ENCODE data around the gene NAT14.
"Not testable (repeated sequence)": the region's sequence is repeated elsewhere in the genome, so short reads cannot be mapped to it uniquely, and the experiment has no call there.

The NAT14 gene

DNA sequence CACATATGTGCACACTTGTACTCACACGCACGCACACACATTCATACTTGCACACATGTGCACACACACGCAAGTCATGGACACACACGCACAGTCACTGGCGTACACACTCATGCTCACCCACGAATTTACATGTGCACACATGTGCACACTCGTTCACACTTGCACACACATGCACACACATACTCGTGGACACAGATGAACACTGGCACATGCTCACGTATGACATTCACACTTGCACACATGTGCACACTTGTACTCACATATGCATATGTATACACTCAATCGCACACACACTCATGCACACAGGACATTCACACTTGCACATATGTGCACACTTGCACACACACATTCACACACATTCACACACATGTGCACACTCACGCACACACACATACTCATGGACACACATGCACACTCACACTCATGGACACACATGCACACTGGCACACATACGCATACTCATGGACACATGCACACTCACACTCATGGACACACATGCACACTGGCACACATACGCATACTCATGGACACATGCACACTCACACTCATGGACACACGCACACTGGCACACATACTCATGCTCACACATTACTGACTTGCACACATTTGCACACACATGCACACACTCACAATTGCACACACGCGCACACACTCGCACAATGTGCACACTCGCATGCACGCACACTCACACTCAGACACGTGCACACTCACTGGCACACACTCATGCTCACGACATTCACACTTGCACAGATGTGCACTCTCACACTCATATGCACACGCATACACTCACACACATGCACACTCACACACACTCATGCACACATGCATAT lies 42.4 kb downstream of the NAT14 start:
- no peak for DNase-seq
- no peak overlapping the region for H3K4me2 ChIP-seq (ENCODE audit: low read length)
- H3K4ac ChIP-seq (ENCODE audit: low read depth, low read length), result no peak overlapping the region
- H3K79me1 ChIP-seq (ENCODE audit: low read length), result no peaks in the 10 kb centered on the region
- no peak overlapping the region for H3K4me3 ChIP-seq (ENCODE audit: low read length)
- H3K79me2 ChIP-seq (ENCODE audit: control insufficient read depth, insufficient read depth, low read length), result no peaks in the 10 kb centered on the region
- H2BK15ac ChIP-seq (replicated peaks; ENCODE audit: low read depth), result no peak overlapping the region
- no peak overlapping the region for H2AK5ac ChIP-seq (ENCODE audit: low read length)
- no CpG with 5 or more reads among the region's 22 CpGs for WGBS (ENCODE audit: extremely low coverage, insufficient coverage, low lambda C conversion rate)
- H3K18ac ChIP-seq (ENCODE audit: low read length), result no peak overlapping the region
- no peak overlapping the region for H3K23ac ChIP-seq (ENCODE audit: low read length)
- H2BK5ac ChIP-seq (ENCODE audit: low read length), result no peak overlapping the region
- no peak overlapping the region for H3K9ac ChIP-seq (ENCODE audit: low read length)
- H4K8ac ChIP-seq (ENCODE audit: low read depth, low read length), result no peak overlapping the region
- H3K56ac ChIP-seq (ENCODE audit: low read length), result no peak overlapping the region
- no peak overlapping the region for H2BK120ac ChIP-seq (ENCODE audit: low read depth, low read length)
- H3K4me1 ChIP-seq (ENCODE audit: control insufficient read depth, low read depth, low read length), result peaks cover 5% of the 10 kb centered on the region
- H3K36me3 ChIP-seq (ENCODE audit: control insufficient read depth, insufficient read depth, low read length), result no peaks in the 10 kb centered on the region
- H3K27ac ChIP-seq (ENCODE audit: low read depth, low read length), result no peak overlapping the region
- H3K27me3 ChIP-seq (ENCODE audit: insufficient read depth, low read length, poor library complexity), result no peaks in the 10 kb centered on the region
- no peak overlapping the region for H4K5ac ChIP-seq (ENCODE audit: low read length)

DNA sequence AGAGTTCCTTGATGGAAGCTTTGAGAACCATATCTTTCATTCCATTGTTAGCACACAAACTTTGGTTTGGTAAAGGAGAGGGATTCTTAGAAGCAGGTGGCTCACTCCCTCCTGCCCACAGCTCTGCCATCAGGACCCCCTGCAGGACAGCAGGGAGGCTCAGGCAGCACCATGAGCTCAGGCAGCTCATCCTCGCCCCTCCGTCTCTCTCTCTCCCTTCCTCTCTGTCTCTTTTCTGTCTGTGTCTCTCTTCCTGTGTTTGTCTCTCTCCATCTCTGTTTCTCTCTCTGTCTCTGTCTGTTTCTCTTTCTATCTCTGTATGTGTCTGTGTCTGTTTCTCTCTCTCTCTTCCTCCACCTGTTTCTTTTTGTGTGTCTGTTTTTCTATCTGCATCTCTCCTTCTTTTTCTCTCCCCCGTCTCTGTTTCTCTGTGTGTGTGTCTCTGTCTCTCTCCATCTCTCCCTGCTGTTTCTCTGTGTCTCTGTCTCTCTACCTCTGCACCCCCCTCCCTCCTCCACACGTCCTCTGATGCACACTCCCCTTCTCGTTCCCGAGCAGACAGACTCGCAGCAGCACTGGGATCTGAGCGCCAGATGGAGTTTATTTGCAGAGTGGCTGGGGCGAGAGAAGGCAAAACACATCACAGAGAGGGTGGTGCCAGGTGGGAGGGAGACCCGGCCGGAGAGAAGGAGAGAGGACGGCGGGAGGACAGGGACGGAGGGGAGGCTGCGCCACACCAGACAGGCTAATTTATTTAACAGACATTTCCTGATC lies 43.2 kb downstream of the NAT14 start:
- peaks cover 5% of the 10 kb centered on the region for H3K4me1 ChIP-seq (ENCODE audit: control insufficient read depth, low read depth, low read length)
- no peak overlapping the region for H3K9ac ChIP-seq (ENCODE audit: low read length)
- no peaks in the 10 kb centered on the region for H3K27me3 ChIP-seq (ENCODE audit: insufficient read depth, low read length, poor library complexity)
- no peak overlapping the region for H2BK120ac ChIP-seq (ENCODE audit: low read depth, low read length)
- H3K56ac ChIP-seq (ENCODE audit: low read length), result no peak overlapping the region
- no peaks in the 10 kb centered on the region for H3K79me1 ChIP-seq (ENCODE audit: low read length)
- no peak overlapping the region for H4K8ac ChIP-seq (ENCODE audit: low read depth, low read length)
- no peak overlapping the region for H4K5ac ChIP-seq (ENCODE audit: low read length)
- H3K27ac ChIP-seq (ENCODE audit: low read depth, low read length), result no peak overlapping the region
- H2AK5ac ChIP-seq (ENCODE audit: low read length), result no peak overlapping the region
- H3K79me2 ChIP-seq (ENCODE audit: control insufficient read depth, insufficient read depth, low read length), result no peaks in the 10 kb centered on the region
- WGBS (ENCODE audit: extremely low coverage, insufficient coverage, low lambda C conversion rate), result no CpG with 5 or more reads among the region's 15 CpGs
- no peak overlapping the region for H2BK5ac ChIP-seq (ENCODE audit: low read length)
- no peak overlapping the region for H2BK15ac ChIP-seq (replicated peaks; ENCODE audit: low read depth)
- H3K4me3 ChIP-seq (ENCODE audit: low read length), result no peak overlapping the region
- no peak overlapping the region for H3K23ac ChIP-seq (ENCODE audit: low read length)
- H3K4ac ChIP-seq (ENCODE audit: low read depth, low read length), result no peak overlapping the region
- H3K4me2 ChIP-seq (ENCODE audit: low read length), result no peak overlapping the region
- DNase-seq, result peak; percentile 28
- H3K36me3 ChIP-seq (ENCODE audit: control insufficient read depth, insufficient read depth, low read length), result no peaks in the 10 kb centered on the region
- no peak overlapping the region for H3K18ac ChIP-seq (ENCODE audit: low read length)

DNA sequence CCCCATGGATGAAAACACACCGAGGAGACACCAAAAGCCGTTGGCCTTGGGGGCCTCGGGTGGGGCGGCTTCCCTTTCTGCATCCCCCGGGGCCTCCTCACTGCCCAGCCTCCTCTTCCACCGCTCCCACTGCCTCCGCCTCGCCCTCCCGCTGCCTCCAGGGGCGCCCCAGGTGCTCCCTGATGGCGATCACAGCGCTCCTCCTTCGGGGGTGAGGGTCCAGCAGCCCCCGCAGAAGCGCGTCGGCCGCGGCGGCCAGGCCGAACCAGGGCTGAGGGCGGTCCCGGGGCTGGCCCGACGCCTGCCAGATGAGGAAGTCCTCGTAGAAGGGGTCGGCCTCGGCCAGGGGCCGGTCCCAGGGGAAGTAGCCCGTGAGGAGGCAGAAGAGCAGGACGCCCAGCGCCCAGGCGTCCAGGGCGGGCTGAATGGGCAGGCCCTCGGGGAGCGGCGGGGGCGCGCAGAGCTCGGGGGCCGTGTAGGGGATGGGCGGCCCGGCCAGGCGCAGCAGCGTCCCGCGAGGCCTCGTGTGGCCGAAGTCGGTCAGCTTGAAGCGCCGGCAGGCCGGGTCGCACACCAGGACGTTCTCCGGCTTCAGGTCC lies 44.7 kb downstream of the NAT14 start:
- Histone ChIP-seq H3K79me2 (ENCODE audit: control insufficient read depth, insufficient read depth, low read length) (no peaks in the 10 kb centered on the region), H3K9ac (ENCODE audit: low read length) (no peak overlapping the region), H3K27ac (ENCODE audit: low read depth, low read length) (no peak overlapping the region), H2BK15ac (replicated peaks; ENCODE audit: low read depth) (no peak overlapping the region), H3K4me1 (ENCODE audit: control insufficient read depth, low read depth, low read length) (peaks cover 5% of the 10 kb centered on the region), H2BK5ac (ENCODE audit: low read length) (no peak overlapping the region), H3K23ac (ENCODE audit: low read length) (no peak overlapping the region), H2AK5ac (ENCODE audit: low read length) (no peak overlapping the region), H3K4ac (ENCODE audit: low read depth, low read length) (no peak overlapping the region), H3K36me3 (ENCODE audit: control insufficient read depth, insufficient read depth, low read length) (no peaks in the 10 kb centered on the region), H2BK120ac (ENCODE audit: low read depth, low read length) (no peak overlapping the region), H3K4me3 (ENCODE audit: low read length) (no peak overlapping the region), H3K4me2 (ENCODE audit: low read length) (no peak overlapping the region), H3K27me3 (ENCODE audit: insufficient read depth, low read length, poor library complexity) (no peaks in the 10 kb centered on the region), H4K8ac (ENCODE audit: low read depth, low read length) (no peak overlapping the region), H4K5ac (ENCODE audit: low read length) (no peak overlapping the region), H3K18ac (ENCODE audit: low read length) (no peak overlapping the region), H3K56ac (ENCODE audit: low read length) (no peak overlapping the region), H3K79me1 (ENCODE audit: low read length) (no peaks in the 10 kb centered on the region)
- DNase-seq, result no peak
- no CpG with 5 or more reads among the region's 56 CpGs for WGBS (ENCODE audit: extremely low coverage, insufficient coverage, low lambda C conversion rate)

DNA sequence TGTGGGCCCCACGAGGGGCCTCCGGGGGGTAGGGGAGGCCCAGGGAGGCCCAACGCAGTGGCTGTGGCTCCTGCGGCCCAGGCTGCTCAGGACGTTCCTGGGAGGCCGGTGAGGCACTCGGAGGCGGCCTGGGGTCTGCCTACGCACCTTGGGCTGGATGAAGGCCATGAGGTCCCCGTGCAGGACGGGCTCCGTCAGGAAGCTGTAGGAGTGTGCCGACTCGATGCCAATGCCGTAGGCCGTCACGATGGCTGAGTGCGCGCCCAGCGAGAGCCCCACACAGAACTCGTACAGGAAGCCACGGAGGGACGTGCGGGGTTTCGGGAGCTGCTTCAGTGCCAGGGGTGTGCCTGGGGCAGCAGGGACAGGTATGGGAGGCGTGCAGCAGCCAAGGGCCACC lies 46.0 kb downstream of the NAT14 start:
- no CpG with 5 or more reads among the region's 26 CpGs for WGBS (ENCODE audit: extremely low coverage, insufficient coverage, low lambda C conversion rate)
- no peak overlapping the region for H4K5ac ChIP-seq (ENCODE audit: low read length)
- H3K18ac ChIP-seq (ENCODE audit: low read length), result no peak overlapping the region
- no peak overlapping the region for H4K8ac ChIP-seq (ENCODE audit: low read depth, low read length)
- no peaks in the 10 kb centered on the region for H3K36me3 ChIP-seq (ENCODE audit: control insufficient read depth, insufficient read depth, low read length)
- no peak overlapping the region for H3K56ac ChIP-seq (ENCODE audit: low read length)
- no peaks in the 10 kb centered on the region for H3K79me2 ChIP-seq (ENCODE audit: control insufficient read depth, insufficient read depth, low read length)
- no peaks in the 10 kb centered on the region for H3K79me1 ChIP-seq (ENCODE audit: low read length)
- H2AK5ac ChIP-seq (ENCODE audit: low read length), result no peak overlapping the region
- no peak overlapping the region for H3K23ac ChIP-seq (ENCODE audit: low read length)
- H2BK15ac ChIP-seq (replicated peaks; ENCODE audit: low read depth), result no peak overlapping the region
- no peak overlapping the region for H3K4me3 ChIP-seq (ENCODE audit: low read length)
- no peak for DNase-seq
- H3K27me3 ChIP-seq (ENCODE audit: insufficient read depth, low read length, poor library complexity), result no peaks in the 10 kb centered on the region
- no peak overlapping the region for H3K4me2 ChIP-seq (ENCODE audit: low read length)
- H2BK120ac ChIP-seq (ENCODE audit: low read depth, low read length), result no peak overlapping the region
- no peak overlapping the region for H3K27ac ChIP-seq (ENCODE audit: low read depth, low read length)
- peaks cover 5% of the 10 kb centered on the region for H3K4me1 ChIP-seq (ENCODE audit: control insufficient read depth, low read depth, low read length)
- H3K9ac ChIP-seq (ENCODE audit: low read length), result no peak overlapping the region
- no peak overlapping the region for H3K4ac ChIP-seq (ENCODE audit: low read depth, low read length)
- H2BK5ac ChIP-seq (ENCODE audit: low read length), result no peak overlapping the region

DNA sequence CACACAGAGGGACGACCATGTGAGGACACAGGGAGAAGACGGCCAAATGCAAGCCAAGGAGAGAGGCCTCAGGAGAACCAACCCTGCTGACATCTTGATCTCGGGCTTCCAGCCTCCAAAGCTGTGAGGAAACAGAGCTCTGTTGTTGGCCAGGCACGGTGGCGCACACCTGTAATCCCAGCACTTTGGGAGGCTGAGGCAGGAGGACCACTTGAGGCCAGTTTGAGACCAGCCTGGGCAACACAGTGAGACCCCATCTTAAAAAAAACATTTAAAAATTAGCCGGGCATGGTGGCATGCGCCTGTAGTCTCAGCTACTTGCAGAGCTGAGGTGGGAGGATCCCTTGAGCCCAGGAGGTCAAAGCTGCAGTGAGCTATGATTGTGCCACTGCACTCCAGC lies 49.3 kb downstream of the NAT14 start:
- not testable (repeated sequence) for H3K79me1 ChIP-seq (ENCODE audit: low read length); H3K4me3 ChIP-seq (ENCODE audit: low read length); DNase-seq; H3K4me2 ChIP-seq (ENCODE audit: low read length); H3K79me2 ChIP-seq (ENCODE audit: control insufficient read depth, insufficient read depth, low read length); H2BK15ac ChIP-seq (replicated peaks; ENCODE audit: low read depth); H2BK120ac ChIP-seq (ENCODE audit: low read depth, low read length); H2BK5ac ChIP-seq (ENCODE audit: low read length); H3K4ac ChIP-seq (ENCODE audit: low read depth, low read length); H2AK5ac ChIP-seq (ENCODE audit: low read length); H3K4me1 ChIP-seq (ENCODE audit: control insufficient read depth, low read depth, low read length); H3K9ac ChIP-seq (ENCODE audit: low read length); H3K23ac ChIP-seq (ENCODE audit: low read length); H3K56ac ChIP-seq (ENCODE audit: low read length); H3K18ac ChIP-seq (ENCODE audit: low read length); H3K27ac ChIP-seq (ENCODE audit: low read depth, low read length); H4K8ac ChIP-seq (ENCODE audit: low read depth, low read length); H4K5ac ChIP-seq (ENCODE audit: low read length); H3K36me3 ChIP-seq (ENCODE audit: control insufficient read depth, insufficient read depth, low read length); H3K27me3 ChIP-seq (ENCODE audit: insufficient read depth, low read length, poor library complexity)
- no CpG with 5 or more reads among the region's 7 CpGs for WGBS (ENCODE audit: extremely low coverage, insufficient coverage, low lambda C conversion rate)
